ENCODE results near the gene IER3.
"Not testable (repeated sequence)": the region's sequence is repeated elsewhere in the genome, so short reads cannot be mapped to it uniquely, and the experiment has no call there.

The IER3 gene

DNA sequence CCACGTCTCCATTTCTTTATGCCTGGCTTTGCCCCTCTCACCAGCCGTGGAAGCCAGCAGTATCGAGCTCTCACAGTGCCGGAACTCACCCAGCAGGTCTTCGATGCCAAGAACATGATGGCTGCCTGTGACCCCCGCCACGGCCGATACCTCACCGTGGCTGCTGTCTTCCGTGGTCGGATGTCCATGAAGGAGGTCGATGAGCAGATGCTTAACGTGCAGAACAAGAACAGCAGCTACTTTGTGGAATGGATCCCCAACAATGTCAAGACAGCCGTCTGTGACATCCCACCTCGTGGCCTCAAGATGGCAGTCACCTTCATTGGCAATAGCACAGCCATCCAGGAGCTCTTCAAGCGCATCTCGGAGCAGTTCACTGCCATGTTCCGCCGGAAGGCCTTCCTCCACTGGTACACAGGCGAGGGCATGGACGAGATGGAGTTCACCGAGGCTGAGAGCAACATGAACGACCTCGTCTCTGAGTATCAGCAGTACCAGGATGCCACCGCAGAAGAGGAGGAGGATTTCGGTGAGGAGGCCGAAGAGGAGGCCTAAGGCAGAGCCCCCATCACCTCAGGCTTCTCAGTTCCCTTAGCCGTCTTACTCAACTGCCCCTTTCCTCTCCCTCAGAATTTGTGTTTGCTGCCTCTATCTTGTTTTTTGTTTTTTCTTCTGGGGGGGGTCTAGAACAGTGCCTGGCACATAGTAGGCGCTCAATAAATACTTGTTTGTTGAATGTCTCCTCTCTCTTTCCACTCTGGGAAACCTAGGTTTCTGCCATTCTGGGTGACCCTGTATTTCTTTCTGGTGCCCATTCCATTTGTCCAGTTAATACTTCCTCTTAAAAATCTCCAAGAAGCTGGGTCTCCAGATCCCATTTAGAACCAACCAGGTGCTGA, 20.3 kb downstream of the IER3 start:
- not testable (repeated sequence) for DNase-seq (ENCODE audit: low spot score)

DNA sequence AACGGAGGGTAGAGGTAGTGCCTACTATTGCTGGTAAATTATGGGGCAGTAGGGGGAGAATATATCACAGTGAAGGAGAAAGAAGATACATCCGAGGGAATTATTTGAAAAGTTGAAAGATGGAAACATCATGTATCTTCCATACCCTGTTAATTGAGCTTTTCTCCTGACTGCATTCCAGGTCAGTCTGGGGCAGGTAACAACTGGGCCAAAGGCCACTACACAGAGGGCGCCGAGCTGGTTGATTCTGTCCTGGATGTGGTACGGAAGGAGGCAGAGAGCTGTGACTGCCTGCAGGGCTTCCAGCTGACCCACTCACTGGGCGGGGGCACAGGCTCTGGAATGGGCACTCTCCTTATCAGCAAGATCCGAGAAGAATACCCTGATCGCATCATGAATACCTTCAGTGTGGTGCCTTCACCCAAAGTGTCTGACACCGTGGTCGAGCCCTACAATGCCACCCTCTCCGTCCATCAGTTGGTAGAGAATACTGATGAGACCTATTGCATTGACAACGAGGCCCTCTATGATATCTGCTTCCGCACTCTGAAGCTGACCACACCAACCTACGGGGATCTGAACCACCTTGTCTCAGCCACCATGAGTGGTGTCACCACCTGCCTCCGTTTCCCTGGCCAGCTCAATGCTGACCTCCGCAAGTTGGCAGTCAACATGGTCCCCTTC, 21.0 kb downstream of the IER3 start:
- not testable (repeated sequence) for DNase-seq (ENCODE audit: low spot score)

- DNase-seq (ENCODE audit: low spot score) = peak; percentile 70
Measured at GRCh38 chr6:30722280-30723112, 21.9 kb downstream of the IER3 start.

DNA sequence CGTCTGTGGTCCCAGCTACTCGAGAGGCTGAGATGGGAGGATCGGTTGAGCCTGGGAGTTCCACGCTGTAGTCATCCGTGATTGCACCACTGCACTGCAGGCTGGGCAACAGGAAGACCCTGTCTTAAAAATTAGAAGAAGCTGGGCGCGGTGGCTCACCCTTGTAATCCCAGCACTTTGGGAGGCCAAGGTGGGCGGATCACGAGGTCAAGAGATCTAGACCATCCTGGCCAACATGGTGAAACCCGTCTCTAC, 22.4 kb downstream of the IER3 start:
- not testable (repeated sequence) for DNase-seq (ENCODE audit: low spot score)

GRCh38 chr6:30721198-30722024, 22.9 kb downstream of the IER3 start:
- peak; percentile 85 for DNase-seq (ENCODE audit: low spot score)

- peak; percentile 10 for DNase-seq (ENCODE audit: low spot score)
Measured at GRCh38 chr6:30720738-30721197, 23.6 kb downstream of the IER3 start.

DNA sequence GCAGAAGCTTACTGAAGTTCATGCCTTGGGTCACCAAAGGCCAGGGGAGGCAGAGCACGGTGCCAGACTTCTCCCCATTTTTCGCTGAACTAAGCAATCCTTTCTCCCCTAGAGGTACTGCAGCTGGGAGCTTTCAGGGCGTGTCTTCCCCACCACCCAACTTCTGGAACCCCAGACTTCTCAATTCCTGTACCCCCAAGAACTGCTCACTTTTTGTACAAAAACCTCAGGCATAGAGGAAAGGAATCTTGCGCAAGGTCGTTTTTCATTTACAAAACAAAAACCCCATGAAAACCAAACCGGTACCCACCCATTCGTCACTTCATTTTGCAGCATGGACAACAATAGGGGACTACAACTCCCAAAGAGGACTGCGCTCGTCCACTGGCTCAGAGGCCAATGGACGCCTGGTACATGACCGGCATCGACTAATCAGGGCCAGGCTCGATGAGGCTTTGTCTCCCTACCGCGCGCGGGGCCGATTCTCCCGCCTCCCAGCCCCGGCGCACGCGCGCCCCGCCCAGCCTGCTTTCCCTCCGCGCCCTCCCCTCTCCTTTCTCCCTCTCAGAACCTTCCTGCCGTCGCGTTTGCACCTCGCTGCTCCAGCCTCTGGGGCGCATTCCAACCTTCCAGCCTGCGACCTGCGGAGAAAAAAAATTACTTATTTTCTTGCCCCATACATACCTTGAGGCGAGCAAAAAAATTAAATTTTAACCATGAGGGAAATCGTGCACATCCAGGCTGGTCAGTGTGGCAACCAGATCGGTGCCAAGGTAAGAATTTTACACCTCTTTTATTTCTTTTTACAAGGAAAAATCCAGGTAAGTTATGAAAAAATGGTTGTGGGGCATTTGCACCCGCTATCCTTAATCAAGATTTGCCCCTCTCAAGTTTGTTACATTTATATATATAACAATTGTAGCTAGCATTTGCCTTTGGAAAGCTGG, 24.3 kb downstream of the IER3 start, which contains the start of gene TUBB:
TSS of gene TUBB (plus strand) at position 562 of the 947 bp plus-strand sequence. CDS start at position 717, 155 bp downstream.
- peak; percentile 91 for DNase-seq (ENCODE audit: low spot score)

GRCh38 chr6:30719356-30719755, 25.0 kb downstream of the IER3 start:
- no peak for DNase-seq (ENCODE audit: low spot score)

GRCh38 chr6:30717845-30718720, 26.3 kb downstream of the IER3 start:
- DNase-seq (ENCODE audit: low spot score) = not testable (repeated sequence)

- peak; percentile 98 for DNase-seq (ENCODE audit: low spot score)
Measured at GRCh38 chr6:30717129-30717844, 27.1 kb downstream of the IER3 start, which contains the start of gene MDC1. Gene MDC1, minus strand, starts transcription at chr6:30717281. Its CDS starts 2,106 bp downstream, at chr6:30715175.

GRCh38 chr6:30716879-30717128, 27.5 kb downstream of the IER3 start:
- DNase-seq (ENCODE audit: low spot score) = no peak

DNA sequence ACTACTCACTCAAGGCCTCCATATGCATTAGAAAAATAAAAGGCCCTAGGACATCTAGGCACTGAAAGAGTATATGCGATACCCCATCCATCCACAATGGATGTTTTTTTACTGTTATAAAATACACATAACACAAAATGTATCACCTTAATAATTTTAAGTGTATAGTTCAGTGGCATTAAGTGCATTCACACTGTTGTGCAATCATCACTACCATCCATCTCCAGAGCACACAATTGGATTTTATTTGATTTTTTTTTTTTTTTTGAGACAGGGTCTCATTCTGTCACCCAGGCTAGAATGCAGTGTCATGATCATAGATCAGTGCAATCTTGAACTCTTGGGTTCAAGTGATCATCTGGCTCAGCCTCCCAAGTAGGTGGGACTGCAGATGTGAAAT, 30.1 kb downstream of the IER3 start:
- no peak for DNase-seq (ENCODE audit: low spot score)

GRCh38 chr6:30712441-30712945, 31.9 kb downstream of the IER3 start:
- no peak for DNase-seq (ENCODE audit: low spot score)

- no peak for DNase-seq (ENCODE audit: low spot score)
Measured at GRCh38 chr6:30711758-30712380, 32.5 kb downstream of the IER3 start.

GRCh38 chr6:30709101-30709868, 35.1 kb downstream of the IER3 start:
- DNase-seq (ENCODE audit: low spot score) = no peak

DNA sequence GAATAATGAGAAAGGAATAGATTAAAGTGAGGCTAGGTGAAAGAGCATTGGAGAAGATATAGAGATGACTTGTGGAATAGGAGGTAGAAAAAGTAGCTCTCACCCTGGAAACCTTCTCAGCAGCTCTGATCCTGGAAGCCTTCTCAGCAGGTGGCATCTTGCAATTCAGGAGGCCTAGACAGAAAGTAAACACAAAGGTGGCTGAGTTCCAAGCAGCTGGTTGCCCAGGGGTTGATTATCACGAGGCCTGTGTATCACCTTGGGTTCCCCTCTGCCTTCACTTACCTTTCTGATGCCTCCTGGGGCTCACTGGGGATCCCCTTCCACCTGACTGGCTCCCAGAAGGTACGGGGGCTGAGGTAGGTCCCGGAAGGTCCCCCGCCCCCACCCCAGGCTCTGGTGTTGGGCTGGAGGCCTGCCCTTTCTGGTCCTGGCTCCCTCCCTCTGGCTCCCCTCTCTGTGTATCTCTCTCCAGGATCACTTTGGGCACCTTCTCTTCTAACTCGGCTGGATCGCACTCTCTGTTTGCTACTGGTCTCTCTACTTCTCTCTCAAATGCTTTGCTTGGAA, 37.0 kb downstream of the IER3 start:
- no peak for DNase-seq (ENCODE audit: low spot score)

DNA sequence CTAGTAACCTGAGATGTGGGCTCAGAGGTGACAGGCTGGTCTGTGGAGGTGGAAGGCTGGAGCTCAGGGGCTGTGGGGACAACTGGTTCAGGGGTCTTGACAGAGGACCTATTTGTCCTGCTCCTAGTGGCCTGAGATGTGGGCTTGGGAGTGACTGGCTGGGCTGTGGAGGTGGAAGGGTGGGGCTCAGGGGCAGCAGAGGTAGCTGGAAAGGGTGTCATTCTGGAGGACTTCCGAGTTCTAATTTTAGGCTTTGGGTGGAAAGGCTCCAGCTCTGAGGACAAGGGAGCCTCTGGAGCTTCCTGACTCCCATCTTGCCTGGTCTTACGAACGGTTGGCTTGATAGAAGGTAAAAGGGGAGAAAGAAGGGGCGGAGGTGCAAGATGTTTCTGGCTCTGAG, 38.7 kb downstream of the IER3 start:
- no peak for DNase-seq (ENCODE audit: low spot score)
